ENCODE results near the gene CRLF1. TPM values are rescaled to one million over a fixed set of nuclear protein-coding genes. Genes with fewer than 3 reads are reported as not detected.

CRLF1 gene
- total RNA-seq, 6 experiments from 2014 or later = 0.27 to 2.9 (median 1.2) TPM; not detected in 3

GRCh38 chr19:18580311-18580710, 26.3 kb downstream of the CRLF1 start:
- Histone ChIP-seq H3K9me3 (no peaks in the 10 kb centered on the region), H3K4me3 (no peak overlapping the region), H3K4me1 (peaks cover 0 to 10% (median 0%) of the 10 kb centered on the region in 4 donors), H3K36me3 (peaks cover 0 to 17% (median 8%) of the 10 kb centered on the region in 4 donors), H3K27ac (no peak overlapping the region), H3K27me3 (no peaks in the 10 kb centered on the region)
- DNase-seq (peak in 1 of 3 donors; percentile 72), ATAC-seq (peak in 3 of 4 donors; percentile 32 to 77 (median 63))
- intact Hi-C loops (cut with DNase I) = no loop called here
- no peak for TF ChIP-seq POLR2A (IDR thresholded peaks at IDR 0.05)
- no peak for TF ChIP-seq CTCF (IDR thresholded peaks at IDR 0.05)
- WGBS (ENCODE audit: insufficient coverage, low coverage, low lambda C conversion rate, missing lambda C conversion rate) = 38% methylated on average over 3 of the region's 7 CpGs

GRCh38 chr19:18577365-18577914, 29.2 kb downstream of the CRLF1 start:
- H3K27me3 ChIP-seq = no peaks in the 10 kb centered on the region
- DNase-seq (no peak), ATAC-seq (no peak)
- H3K4me3 ChIP-seq = no peak overlapping the region
- H3K4me1 ChIP-seq = peaks cover 0 to 18% (median 6%) of the 10 kb centered on the region in 4 donors
- 95% methylated on average over 13 of the region's 21 CpGs for WGBS (ENCODE audit: insufficient coverage, low coverage, low lambda C conversion rate, missing lambda C conversion rate)
- H3K27ac ChIP-seq = no peak overlapping the region
- TF ChIP-seq POLR2A (IDR thresholded peaks at IDR 0.05) = no peak
- TF ChIP-seq CTCF (IDR thresholded peaks at IDR 0.05) = no peak
- no peaks in the 10 kb centered on the region for H3K9me3 ChIP-seq
- intact Hi-C loops (cut with DNase I) = loop anchor here in 1 of 2 donors (10.0 kb wide), 1 partner anchor 123 kb away; no protein-coding TSS in a partner anchor
- peaks cover 5 to 39% (median 22%) of the 10 kb centered on the region in 4 donors for H3K36me3 ChIP-seq

GRCh38 chr19:18576383-18576782, 30.2 kb downstream of the CRLF1 start:
- H3K27ac ChIP-seq = no peak overlapping the region
- no peak for ATAC-seq
- WGBS (ENCODE audit: insufficient coverage, low coverage, low lambda C conversion rate, missing lambda C conversion rate) = 95% methylated on average over 6 of the region's 8 CpGs
- no peak for DNase-seq
- intact Hi-C loops (cut with DNase I) = loop anchor here in 1 of 2 donors (10.0 kb wide), 1 partner anchor 122 kb away; no protein-coding TSS in a partner anchor
- H3K4me3 ChIP-seq = no peak overlapping the region
- H3K27me3 ChIP-seq = no peaks in the 10 kb centered on the region
- peaks cover 5 to 39% (median 22%) of the 10 kb centered on the region in 4 donors for H3K36me3 ChIP-seq
- TF ChIP-seq POLR2A (IDR thresholded peaks at IDR 0.05) = no peak
- TF ChIP-seq CTCF (IDR thresholded peaks at IDR 0.05) = no peak
- no peaks in the 10 kb centered on the region for H3K9me3 ChIP-seq
- H3K4me1 ChIP-seq = peaks cover 0 to 21% (median 8%) of the 10 kb centered on the region in 4 donors

- no peak for TF ChIP-seq POLR2A (IDR thresholded peaks at IDR 0.05)
- no peak for TF ChIP-seq CTCF (IDR thresholded peaks at IDR 0.05)
- Histone ChIP-seq H3K27me3 (no peaks in the 10 kb centered on the region), H3K27ac (no peak overlapping the region), H3K36me3 (peaks cover 5 to 39% (median 22%) of the 10 kb centered on the region in 4 donors), H3K4me1 (peaks cover 0 to 17% (median 8%) of the 10 kb centered on the region in 4 donors), H3K9me3 (no peaks in the 10 kb centered on the region), H3K4me3 (no peak overlapping the region)
- DNase-seq (no peak), ATAC-seq (no peak)
- intact Hi-C loops (cut with DNase I) = loop anchor here in 1 of 2 donors (10.0 kb wide), 1 partner anchor 120 kb away; no protein-coding TSS in a partner anchor
- WGBS (ENCODE audit: insufficient coverage, low coverage, low lambda C conversion rate, missing lambda C conversion rate) = 80% methylated on average over 1 of the region's 18 CpGs
These were observed 31.8 kb downstream of the CRLF1 start for GRCh38 chr19:18574691-18575291.
